OCI-LY3 (cell line): Measurements from ENCODE around the gene PPM1N.

Experiments used
- H2AFZ ChIP-seq: fragments of 200-600, 300-600 bp; shearing (Covaris generic); 2 replicates; pipeline ENCODE4 v1.6.0; 2014; ENCODE audit warnings: antibody characterized with exemption, low read depth, low read length
- H3K27ac ChIP-seq: fragments of 200-600, 300-600 bp; sonication (generic); 2 replicates; pipeline ENCODE4 v1.5.1; 2014; ENCODE audit warnings: mild to moderate bottlenecking, low read length, moderate library complexity, mixed read lengths
- H3K27me3 ChIP-seq: fragments of 200-600, 300-600 bp; sonication (generic); 2 replicates; pipeline ENCODE4 v1.6.1; 2014; ENCODE audit warnings: low read depth, low read length, mixed read lengths
- H3K36me3 ChIP-seq: fragments of 200-600, 300-600 bp; sonication (generic); replicated peaks from 2 replicates; pipeline ENCODE3; 2014; ENCODE audit warnings: low read depth, low read length, mixed read lengths
- H3K4me1 ChIP-seq: fragments of 300-600, 200-600 bp; sonication (generic); 2 replicates; pipeline ENCODE4 v1.6.1; 2014; ENCODE audit warnings: low read length, mixed read lengths
- H3K4me2 ChIP-seq: fragments of 200-600, 300-600 bp; sonication (generic); 2 replicates; pipeline ENCODE4 v1.6.1; 2014; ENCODE audit warnings: low read length, mixed read lengths
- H3K4me3 ChIP-seq: fragments of 300-600, 200-600 bp; sonication (generic); 2 replicates; pipeline ENCODE4 v1.5.1; 2014; ENCODE audit warnings: antibody characterized with exemption, mild to moderate bottlenecking, low read length, moderate library complexity
- H3K79me2 ChIP-seq: fragments of 300-600, 200-600 bp; shearing (Covaris generic); 2 replicates; pipeline ENCODE4 v1.6.1; 2014; ENCODE audit warnings: mild to moderate bottlenecking, low read length, mixed read lengths
- H3K9ac ChIP-seq: fragments of 300-600, 200-600 bp; shearing (Covaris generic); 2 replicates; pipeline ENCODE4 v1.6.0; 2014; ENCODE audit warnings: mild to moderate bottlenecking, low read length, moderate library complexity
- H3K9me3 ChIP-seq: fragments of 200-600, 300-600 bp; shearing (Covaris generic); 2 replicates; pipeline ENCODE4 v1.6.1; 2014; ENCODE audit warnings: low read length, mixed read lengths; ENCODE audit not compliant: insufficient read depth
- H4K20me1 ChIP-seq: fragments of 200-600, 300-600 bp; sonication (generic); 2 replicates; pipeline ENCODE4 v1.6.1; 2016; ENCODE audit warnings: low read length, mixed read lengths; ENCODE audit not compliant: insufficient read depth
- CTCF ChIP-seq: fragments of 200-600, 300-600 bp; sonication (generic); IDR thresholded peaks from 2 replicates; pipeline ENCODE4 v1.5.1; 2014; ENCODE audit warnings: antibody characterized with exemption, low read length, low read depth
- EZH2phosphoT487 ChIP-seq: fragments of 200-600 bp; shearing (Covaris generic); IDR thresholded peaks from 2 replicates; pipeline ENCODE4 v1.6.1; 2018; ENCODE audit warnings: antibody characterized with exemption, mixed run types, low read depth

The PPM1N gene

GRCh38 chr19:45460807-45461347 is 37.4 kb upstream of the PPM1N start:
- peaks cover 13% of the 10 kb centered on the region for H3K27me3 ChIP-seq
- H3K4me1 ChIP-seq: peaks cover 5% of the 10 kb centered on the region
- no peak overlapping the region for H3K4me3 ChIP-seq
- H3K27ac ChIP-seq: no peak overlapping the region
- H3K9ac ChIP-seq: no peak overlapping the region
- no peak overlapping the region for H3K4me2 ChIP-seq
- no peaks in the 10 kb centered on the region for H4K20me1 ChIP-seq
- H2AFZ ChIP-seq: no peak overlapping the region
- no peak for TF ChIP-seq CTCF
- TF ChIP-seq EZH2phosphoT487: no peak
- H3K36me3 ChIP-seq: no peaks in the 10 kb centered on the region
- no peaks in the 10 kb centered on the region for H3K9me3 ChIP-seq
- H3K79me2 ChIP-seq: no peaks in the 10 kb centered on the region

- Histone ChIP-seq H2AFZ (no peak overlapping the region), H3K79me2 (no peaks in the 10 kb centered on the region), H4K20me1 (no peaks in the 10 kb centered on the region), H3K9me3 (no peaks in the 10 kb centered on the region), H3K4me2 (no peak overlapping the region), H3K36me3 (no peaks in the 10 kb centered on the region), H3K27me3 (peaks cover 13% of the 10 kb centered on the region), H3K4me3 (no peak overlapping the region), H3K9ac (no peak overlapping the region), H3K4me1 (0 out of 2 replicates have a peak, but pooled peaks cover 3% of the 10 kb centered on the region), H3K27ac (no peak overlapping the region)
- TF ChIP-seq EZH2phosphoT487 (no peak), CTCF (no peak)
These were observed 36.1 kb upstream of the PPM1N start for GRCh38 chr19:45462174-45462573.

GRCh38 chr19:45463241-45463640 is 35.0 kb upstream of the PPM1N start:
- Histone ChIP-seq H3K27me3 (peaks cover 13% of the 10 kb centered on the region), H3K79me2 (no peaks in the 10 kb centered on the region), H3K9me3 (no peaks in the 10 kb centered on the region), H3K4me1 (peaks cover 7% of the 10 kb centered on the region), H3K36me3 (no peaks in the 10 kb centered on the region), H3K4me3 (no peak overlapping the region), H2AFZ (no peak overlapping the region), H3K9ac (no peak overlapping the region), H3K27ac (no peak overlapping the region), H4K20me1 (peaks cover 4% of the 10 kb centered on the region; the same call in 1 of the 2 replicates), H3K4me2 (no peak overlapping the region)
- no peak for TF ChIP-seq CTCF
- TF ChIP-seq EZH2phosphoT487: no peak

GRCh38 chr19:45464274-45464673 is 34.0 kb upstream of the PPM1N start:
- no peak overlapping the region for H3K4me3 ChIP-seq
- no peak overlapping the region for H2AFZ ChIP-seq
- no peak overlapping the region for H3K27ac ChIP-seq
- H3K4me1 ChIP-seq: peaks cover 11% of the 10 kb centered on the region
- no peak overlapping the region for H3K9ac ChIP-seq
- H3K4me2 ChIP-seq: no peak overlapping the region
- peaks cover 7% of the 10 kb centered on the region; the same call in 1 of the 2 replicates for H4K20me1 ChIP-seq
- no peak for TF ChIP-seq EZH2phosphoT487
- no peak for TF ChIP-seq CTCF
- H3K79me2 ChIP-seq: no peaks in the 10 kb centered on the region
- H3K27me3 ChIP-seq: peaks cover 13% of the 10 kb centered on the region
- no peaks in the 10 kb centered on the region for H3K9me3 ChIP-seq
- no peaks in the 10 kb centered on the region for H3K36me3 ChIP-seq
